HG02970 (cell line): ENCODE data around the gene CD163.
"Not testable (repeated sequence)": the region's sequence is repeated elsewhere in the genome, so short reads cannot be mapped to it uniquely, and the experiment has no call there.

Source experiments
- ATAC-seq: cut with Tn5 transposase; IDR thresholded peaks from one replicate; pipeline ENCODE4 v1.9.1; 2021; ENCODE audit warnings: mild to moderate bottlenecking, moderate library complexity, moderate number of reproducible peaks; ENCODE audit not compliant: unreplicated experiment, low FRiP score

The CD163 gene

DNA sequence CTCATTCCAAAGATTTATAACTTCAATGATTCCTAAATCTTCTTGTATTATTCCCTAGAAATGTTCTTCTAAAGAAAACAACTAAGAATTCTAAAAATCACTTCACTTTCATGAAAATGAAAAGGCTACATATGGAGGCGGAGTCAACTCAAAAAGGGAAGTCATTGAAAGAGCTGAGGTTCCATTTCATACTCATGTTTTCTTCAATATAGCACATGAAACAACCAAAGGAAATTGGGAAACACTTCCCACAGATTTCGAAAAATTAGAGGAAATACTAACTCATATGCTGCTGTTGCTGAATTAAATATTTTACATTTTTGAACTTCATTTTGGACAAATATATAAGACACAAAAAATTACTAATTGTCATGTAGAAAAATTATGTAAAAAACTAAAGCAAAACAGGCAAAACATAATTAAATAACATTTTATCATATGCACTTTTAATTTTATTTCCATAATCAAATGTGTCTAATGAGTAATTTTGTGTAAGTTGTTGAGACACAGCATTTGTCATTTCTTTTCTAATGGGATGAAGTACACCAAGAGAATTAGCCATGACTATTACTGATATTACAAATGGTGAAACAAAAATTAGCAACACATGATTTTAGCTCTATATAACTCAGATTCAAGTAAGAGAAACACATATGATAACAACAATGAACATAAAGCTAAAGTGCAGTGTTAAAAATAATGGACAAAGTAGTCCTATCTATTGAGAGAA is at the start of gene CD163:
CD163 (minus strand) TSS at position 92 of the 730 bp plus-strand sequence; CDS start at position 5, 87 bp downstream.
- ATAC-seq = no peak

DNA sequence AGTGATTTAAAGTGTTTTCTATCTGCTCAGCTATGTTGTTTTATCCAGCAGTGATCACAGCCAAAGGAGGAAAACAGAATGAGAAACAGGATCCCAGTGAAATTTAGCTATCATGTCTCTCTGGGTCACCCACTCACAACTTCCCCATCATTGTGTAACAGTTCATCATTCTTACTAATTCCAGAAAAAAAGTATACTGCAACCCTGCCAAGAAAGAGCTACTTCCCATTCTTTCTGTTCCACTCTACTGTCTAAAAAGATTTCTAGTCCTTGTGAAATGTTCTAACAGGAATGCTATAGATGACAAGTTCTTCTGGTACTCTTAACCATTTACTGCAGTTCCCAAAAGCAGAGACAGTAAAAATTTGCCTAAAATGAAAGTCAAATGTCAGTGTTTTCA is 39.2 kb upstream of the CD163 start:
- ATAC-seq = no peak

DNA sequence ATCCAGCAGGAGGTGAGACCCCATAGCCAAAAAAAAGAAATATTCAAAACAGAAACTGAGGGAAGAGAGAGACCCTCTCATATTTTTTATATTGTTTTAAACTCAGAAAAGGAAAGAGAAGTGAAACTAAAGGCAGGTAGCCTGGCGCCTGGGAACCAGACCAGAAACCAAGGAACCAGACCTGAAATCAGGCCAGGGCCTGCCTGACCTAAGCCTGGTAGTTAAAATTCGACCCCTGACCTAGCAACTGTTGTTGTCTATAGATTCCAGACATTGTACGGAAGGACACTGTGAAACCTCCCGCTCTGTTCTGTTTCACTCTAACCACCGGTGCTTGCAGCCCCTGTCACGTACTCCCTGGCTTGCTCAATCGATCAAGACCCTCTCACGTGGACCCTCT is 38.5 kb upstream of the CD163 start:
- ATAC-seq = no peak

GRCh38 chr12:7514416-7514815 is 10.8 kb upstream of the CD163 start:
- ATAC-seq = no peak

DNA sequence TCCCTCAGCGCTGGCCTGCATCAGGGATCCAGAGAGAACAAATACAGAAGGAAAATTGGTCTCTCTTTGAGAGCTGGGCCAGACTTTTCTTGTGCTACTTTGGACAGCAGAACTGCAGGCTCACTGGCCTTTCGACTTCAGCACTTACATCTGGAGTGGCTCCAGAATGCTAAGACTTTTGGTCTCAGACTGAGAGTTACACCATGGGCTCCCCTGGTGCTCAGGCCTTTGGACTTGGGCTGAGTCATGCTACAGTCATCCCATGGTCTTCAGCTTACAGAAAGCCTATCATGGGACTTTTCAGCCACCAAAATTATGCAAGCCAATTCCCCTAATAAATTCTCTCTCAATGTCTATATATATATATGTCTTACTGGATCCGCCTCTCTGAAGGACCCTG is 9.0 kb upstream of the CD163 start:
- ATAC-seq = no peak

DNA sequence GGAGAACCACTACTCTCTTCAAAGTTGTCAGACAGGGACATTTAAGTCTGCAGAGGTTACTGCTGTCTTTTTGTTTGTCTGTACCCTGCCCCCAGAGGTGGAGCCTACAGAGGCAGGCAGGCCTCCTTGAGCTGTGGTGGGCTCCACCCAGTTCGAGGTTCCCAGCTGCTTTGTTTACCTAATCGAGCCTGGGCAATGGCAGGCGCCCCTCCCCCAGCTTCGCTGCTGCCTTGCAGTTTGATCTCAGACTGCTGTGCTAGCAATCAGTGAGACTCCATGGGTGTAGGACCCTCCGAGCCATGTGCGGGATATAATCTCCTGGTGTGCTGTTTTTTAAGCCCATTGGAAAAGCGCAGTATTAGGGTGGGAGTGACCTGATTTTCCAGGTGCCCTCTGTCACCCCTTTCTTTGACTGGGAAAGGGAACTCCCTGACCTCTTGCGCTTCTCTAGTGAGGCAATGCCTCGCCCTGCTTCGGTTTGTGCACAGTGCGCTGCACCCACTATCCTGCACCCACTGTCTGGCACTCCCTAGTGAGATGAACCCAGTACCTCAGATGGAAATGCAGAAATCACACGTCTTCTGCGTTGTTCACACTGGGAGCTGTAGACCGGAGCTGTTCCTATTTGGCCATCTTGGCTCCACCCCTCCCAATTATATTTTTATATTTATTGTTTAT is 6.4 kb upstream of the CD163 start:
- ATAC-seq = not testable (repeated sequence)

DNA sequence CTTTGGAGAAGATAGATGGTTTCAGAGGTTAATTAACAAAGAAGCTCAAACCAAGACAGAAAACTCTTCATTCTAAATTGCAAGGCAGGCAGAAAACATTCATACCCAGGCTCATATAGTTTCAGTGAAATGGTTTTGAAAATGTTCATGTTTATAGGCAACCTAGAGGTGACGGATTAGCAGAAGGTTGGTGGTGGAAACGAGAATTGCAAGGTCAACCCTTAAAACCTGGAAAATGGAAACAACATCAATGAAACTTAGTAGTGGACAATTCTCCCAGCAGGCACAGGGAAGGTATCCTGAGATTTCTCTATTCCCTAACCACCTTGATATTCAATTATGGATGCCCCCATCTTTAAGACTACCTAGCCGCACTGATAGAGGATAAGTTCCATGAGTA is 965 bp downstream of the CD163 start:
- no peak for ATAC-seq

- ATAC-seq = no peak
Observed at GRCh38 chr12:7501031-7501588, 2.5 kb downstream of the CD163 start.

- no peak for ATAC-seq
Observed at GRCh38 chr12:7499636-7500035, 3.9 kb downstream of the CD163 start.

GRCh38 chr12:7498809-7499208 is 4.8 kb downstream of the CD163 start:
- no peak for ATAC-seq

DNA sequence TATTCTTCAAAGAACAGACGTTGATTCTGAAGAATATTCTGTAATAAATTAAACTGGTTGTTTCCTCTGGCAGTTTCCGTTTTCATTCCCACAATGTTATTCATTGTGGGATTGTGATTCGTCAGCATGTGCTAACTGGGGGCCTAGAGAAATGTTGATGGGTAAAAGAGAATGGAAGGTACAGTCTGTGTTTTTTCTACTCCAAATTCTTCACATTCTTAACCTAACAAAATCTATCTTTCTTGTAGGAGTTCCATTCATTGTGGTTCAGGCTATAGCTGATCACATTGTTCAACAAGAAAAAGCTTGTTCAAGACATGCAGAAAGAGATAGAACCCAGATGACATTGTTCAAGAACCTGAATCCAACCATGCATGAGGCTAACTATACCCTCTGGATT is 5.9 kb downstream of the CD163 start:
- no peak for ATAC-seq

DNA sequence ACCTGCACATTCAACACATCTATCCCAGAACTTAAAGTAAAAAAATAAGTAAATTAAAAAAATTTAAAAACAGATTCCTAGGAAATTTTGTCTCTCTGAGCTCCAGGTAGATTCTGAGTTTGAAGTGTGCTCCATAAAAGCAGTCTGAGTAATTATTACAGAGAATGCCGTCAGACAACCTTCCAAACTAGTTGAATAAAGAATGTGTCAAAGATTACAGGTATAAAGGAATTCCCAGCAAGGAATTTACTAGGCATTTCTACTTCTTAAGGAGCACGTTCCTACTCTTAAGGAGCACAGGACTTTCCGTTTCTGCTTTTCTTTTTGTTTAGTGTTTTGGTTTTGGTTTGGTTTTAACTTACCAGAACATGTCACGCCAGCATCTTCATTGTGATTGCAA is 7.1 kb downstream of the CD163 start:
- no peak for ATAC-seq

DNA sequence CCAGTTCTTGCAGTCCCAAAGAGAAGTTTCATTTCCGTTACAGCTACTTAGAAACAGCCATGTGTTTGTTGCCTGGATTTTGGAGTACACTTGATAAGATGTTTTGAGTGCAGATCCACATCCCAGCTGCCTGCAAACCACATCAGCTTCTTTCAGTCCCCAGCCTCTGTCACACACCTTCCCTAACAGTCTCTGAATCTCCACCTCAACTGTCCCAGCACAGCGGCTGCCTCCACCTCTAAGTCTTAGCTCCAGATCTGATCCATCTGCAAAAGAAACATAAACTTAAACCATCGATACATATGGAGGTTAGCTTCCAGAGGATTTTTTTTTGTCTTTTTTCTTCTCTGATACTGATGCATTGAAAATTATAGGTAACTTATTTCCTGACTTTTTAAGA is 8.4 kb downstream of the CD163 start:
- ATAC-seq = no peak

- ATAC-seq = no peak
Observed at GRCh38 chr12:7493006-7493405, 10.6 kb downstream of the CD163 start.

DNA sequence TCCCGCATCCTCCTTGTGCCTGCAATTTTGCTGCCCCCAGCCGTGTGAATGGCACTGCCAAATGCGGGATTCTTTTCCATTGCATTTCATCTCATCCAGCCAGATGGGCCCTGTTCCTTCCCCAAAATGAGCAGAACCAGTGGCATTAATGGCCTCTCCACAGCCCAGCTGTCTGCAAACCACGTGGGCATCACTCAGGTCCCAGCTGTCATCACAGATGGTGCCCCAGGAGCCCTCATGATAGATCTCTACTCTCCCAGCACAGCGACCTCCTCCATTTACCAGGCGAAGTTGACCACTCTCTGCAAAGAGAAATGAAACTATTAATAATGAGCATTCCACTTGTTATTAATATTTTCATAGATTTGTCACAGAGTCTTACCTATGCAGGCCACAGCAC is 17.1 kb downstream of the CD163 start:
- ATAC-seq = no peak

- no peak for ATAC-seq
Observed at GRCh38 chr12:7485095-7485494, 18.5 kb downstream of the CD163 start.

DNA sequence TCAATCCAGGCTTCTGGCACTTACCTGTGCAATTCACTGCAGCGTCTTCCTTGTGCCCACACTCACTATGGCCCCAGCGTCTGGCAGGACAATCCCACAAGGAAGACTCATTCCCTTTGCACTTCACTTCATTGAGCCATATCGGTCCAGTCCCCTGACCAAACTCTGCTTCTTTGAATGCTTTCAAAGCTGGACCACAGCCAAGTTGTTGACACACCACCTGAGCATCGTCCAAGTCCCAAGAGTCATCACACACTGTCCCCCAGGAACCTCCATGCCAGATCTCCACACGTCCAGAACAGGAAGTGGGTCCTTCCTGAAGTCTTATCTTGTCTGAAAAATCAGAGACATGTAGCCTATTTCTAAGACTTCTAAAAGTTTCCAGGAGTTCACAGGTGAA is 20.2 kb downstream of the CD163 start:
- no peak for ATAC-seq

GRCh38 chr12:7479771-7480170 is 23.8 kb downstream of the CD163 start:
- no peak for ATAC-seq

GRCh38 chr12:7472060-7472459 is 31.5 kb downstream of the CD163 start:
- no peak for ATAC-seq

DNA sequence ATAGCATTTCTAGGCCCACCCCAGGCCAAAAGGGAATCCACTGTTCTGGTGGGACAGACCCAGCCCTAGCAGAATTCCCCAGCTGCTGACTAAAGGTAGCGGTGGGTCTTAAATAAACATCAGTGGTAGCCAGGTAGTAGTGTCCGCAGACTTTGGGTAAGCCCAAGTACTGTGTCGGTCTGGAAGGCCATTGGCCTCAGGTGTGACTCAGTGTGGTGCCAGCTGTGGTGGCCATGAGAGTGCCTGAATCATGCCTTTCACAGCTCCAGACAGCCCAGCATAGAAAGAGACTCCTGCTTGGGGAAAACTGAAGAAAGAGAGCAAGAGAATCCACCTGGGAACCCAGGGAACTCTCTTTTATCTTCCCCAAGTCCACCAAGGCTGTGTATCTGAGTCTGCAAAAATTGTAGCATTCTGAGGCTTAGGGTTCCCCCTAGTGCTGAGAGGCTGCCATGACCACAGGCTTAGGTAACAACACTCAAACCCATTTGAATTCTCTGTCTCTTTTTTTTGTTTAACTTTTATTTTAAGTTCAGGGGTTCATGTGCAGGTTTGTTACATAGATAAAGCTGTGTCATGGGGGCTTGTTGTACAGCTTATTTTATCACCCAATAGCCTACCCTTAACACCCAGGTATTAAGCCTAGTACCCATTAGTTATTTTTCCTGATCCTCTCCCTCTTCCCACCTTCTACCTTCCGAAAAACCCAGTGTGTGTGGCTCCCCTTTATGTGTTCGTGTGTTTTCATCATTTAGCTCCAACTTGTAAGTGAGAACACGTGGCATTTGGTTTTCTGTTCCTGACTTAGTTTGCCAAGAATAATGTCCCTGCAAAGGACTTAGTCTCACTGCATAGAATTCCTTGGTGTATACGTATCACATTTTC is 43.0 kb downstream of the CD163 start:
- ATAC-seq = no peak

- no peak for ATAC-seq
Observed at GRCh38 chr12:7459973-7460372, 43.6 kb downstream of the CD163 start.
